Lung (tissue), 12 donors: ENCODE measurements around the gene ZFR. TPM values are rescaled to one million over a fixed set of nuclear protein-coding genes. Genes with fewer than 3 reads are reported as not detected.

Experiments used
- ATAC-seq: fragments of 200-7000 bp; cut with Tn5 transposase; one replicate; pipeline ENCODE4 v1.9.1; 2020; ENCODE audit warnings: moderate number of reproducible peaks; ENCODE audit not compliant: insufficient read depth, low FRiP score
- DNase-seq, 3 donors: peaks; one replicate each; pipeline ENCODE4 v3.0.0-alpha.2; 2013 to 2017
- H3K27ac ChIP-seq, 2 donors: one replicate each; pipeline ENCODE4 v1.5.1; 2013; ENCODE audit warnings: mild to moderate bottlenecking in 2 of 2, moderate library complexity in 2 of 2, control low read depth in 1 of 2, inconsistent platforms in 1 of 2, low read depth in 1 of 2, low read length in 1 of 2
- H3K27me3 ChIP-seq, 3 donors: one replicate each; pipeline ENCODE4 v1.5.1; 2013; ENCODE audit warnings: low read length in 2 of 3; ENCODE audit not compliant: control insufficient read depth in 3 of 3, insufficient read depth in 3 of 3
- H3K36me3 ChIP-seq, 4 donors: one replicate each; pipeline ENCODE4 v1.5.1; 2013; ENCODE audit warnings: low read length in 4 of 4, mild to moderate bottlenecking in 1 of 4, moderate library complexity in 1 of 4; ENCODE audit not compliant: control insufficient read depth in 4 of 4, insufficient read depth in 4 of 4
- H3K4me1 ChIP-seq, 5 donors: one replicate each; pipeline ENCODE4 v1.5.1; 2013; ENCODE audit warnings: low read length in 5 of 5, mild to moderate bottlenecking in 2 of 5, moderate library complexity in 1 of 5; ENCODE audit not compliant: control insufficient read depth in 5 of 5, insufficient read depth in 5 of 5
- H3K4me3 ChIP-seq: one replicate; pipeline ENCODE4 v1.5.1; 2013; ENCODE audit warnings: mild to moderate bottlenecking, control low read depth, moderate library complexity
- H3K9ac ChIP-seq, 2 donors: one replicate each; pipeline ENCODE4 v1.5.1; 2013; ENCODE audit warnings: low read length in 2 of 2, control low read depth in 1 of 2; ENCODE audit not compliant: insufficient read depth in 1 of 2
- H3K9me3 ChIP-seq, 4 donors: one replicate each; pipeline ENCODE4 v1.5.1; 2013; ENCODE audit warnings: low read length in 3 of 4, mild to moderate bottlenecking in 1 of 4, moderate library complexity in 1 of 4; ENCODE audit not compliant: control insufficient read depth in 4 of 4, insufficient read depth in 3 of 4
- CTCF ChIP-seq: IDR thresholded peaks from 2 replicates; pipeline ENCODE4 v1.5.1; 2012; ENCODE audit warnings: mild to moderate bottlenecking; ENCODE audit errors: control extremely low read depth, extremely low read depth
- WGBS, 2 donors: extraction: QIAGEN DNeasy Blood & Tissue Kit; methylation state at CpG; one replicate each; pipeline ENCODE4 v1.1.7; 2013; 5-methylcytosine and 5-hydroxymethylcytosine counted together
- polyA plus RNA-seq, 2 donors: library from polyadenylated mRNA; stranded (reverse); fragments of 200-250 nt; gene quantifications; one replicate each; pipeline ENCODE4 v1.2.1, GENCODE V29; 2013
- total RNA-seq, 2 donors: library from RNA; depleted of rRNA in 1 of 2; stranded (reverse); fragments of >200 nt in 1 of 2; gene quantifications; one replicate each; pipeline ENCODE4 v1.2.1, GENCODE V29; 2014 to 2021
- donor health status: control.
- donor health status: control.
- donor health status: Bipolar disorder and iron deficiency.
- donor health status: healthy.
- donor health status: DM: yes; HTN: yes; CAD: no.

Gene ZFR
- total and polyA plus RNA-seq, 4 donors: 23.0 to 91.8 (median 37.9) TPM

- Histone ChIP-seq H3K4me1 (no peaks in the 10 kb centered on the region), H3K27ac (no peak overlapping the region), H3K4me3 (no peak overlapping the region), H3K36me3 (no peaks in the 10 kb centered on the region), H3K27me3 (no peaks in the 10 kb centered on the region), H3K9me3 (no peaks in the 10 kb centered on the region), H3K9ac (no peak overlapping the region)
- no peak for ATAC-seq
- 63 to 69% methylated on average over 1 of the region's 1 CpG for WGBS, 2 donors
- DNase-seq: no peak
- TF ChIP-seq CTCF: no peak
These were observed 6.4 kb upstream of the ZFR start for GRCh38 chr5:32450952-32451351.

- ATAC-seq (no peak), DNase-seq (no peak)
- H3K4me3 ChIP-seq: no peak overlapping the region
- H3K27me3 ChIP-seq: peaks cover 0 to 6% (median 4%) of the 10 kb centered on the region in 3 donors
- peaks cover 0 to 3% (median 0%) of the 10 kb centered on the region in 5 donors for H3K4me1 ChIP-seq
- H3K27ac ChIP-seq: no peak overlapping the region
- no peak for TF ChIP-seq CTCF
- H3K9me3 ChIP-seq: no peaks in the 10 kb centered on the region
- WGBS, 2 donors: 39 to 73% methylated on average over 2 of the region's 2 CpGs
- no peak overlapping the region for H3K9ac ChIP-seq
- no peaks in the 10 kb centered on the region for H3K36me3 ChIP-seq
These were observed 4.7 kb upstream of the ZFR start for GRCh38 chr5:32449262-32449661.

GRCh38 chr5:32446630-32447029 lies 2.1 kb upstream of the ZFR start:
- ATAC-seq: no peak
- no peaks in the 10 kb centered on the region for H3K36me3 ChIP-seq
- DNase-seq: no peak
- no peaks in the 10 kb centered on the region for H3K9me3 ChIP-seq
- H3K4me1 ChIP-seq: peaks cover 4 to 14% (median 8%) of the 10 kb centered on the region in 5 donors
- H3K27ac ChIP-seq: no peak overlapping the region
- H3K9ac ChIP-seq: no peak overlapping the region
- H3K4me3 ChIP-seq: no peak overlapping the region
- no peak for TF ChIP-seq CTCF
- 75 to 82% methylated on average over 5 of the region's 5 CpGs for WGBS, 2 donors
- H3K27me3 ChIP-seq: peaks cover 0 to 6% (median 4%) of the 10 kb centered on the region in 3 donors

GRCh38 chr5:32445831-32446614 lies 1.5 kb upstream of the ZFR start:
- TF ChIP-seq CTCF: no peak
- Histone ChIP-seq H3K27ac (no peak overlapping the region), H3K36me3 (no peaks in the 10 kb centered on the region), H3K27me3 (peaks cover 0 to 6% (median 4%) of the 10 kb centered on the region in 3 donors), H3K9me3 (no peaks in the 10 kb centered on the region), H3K4me3 (no peak overlapping the region), H3K9ac (no peak overlapping the region), H3K4me1 (peaks cover 4 to 20% (median 8%) of the 10 kb centered on the region in 5 donors)
- ATAC-seq (no peak), DNase-seq (no peak)
- 91 to 93% methylated on average over 23 of the region's 23 CpGs for WGBS, 2 donors
